Measurements from ENCODE around the gene BORCS6. TPM values are rescaled to one million over a fixed set of nuclear protein-coding genes. Genes with fewer than 3 reads are reported as not detected.

Gene BORCS6
- total RNA-seq, 1 experiment from 2014 or later: 9.3 TPM

DNA sequence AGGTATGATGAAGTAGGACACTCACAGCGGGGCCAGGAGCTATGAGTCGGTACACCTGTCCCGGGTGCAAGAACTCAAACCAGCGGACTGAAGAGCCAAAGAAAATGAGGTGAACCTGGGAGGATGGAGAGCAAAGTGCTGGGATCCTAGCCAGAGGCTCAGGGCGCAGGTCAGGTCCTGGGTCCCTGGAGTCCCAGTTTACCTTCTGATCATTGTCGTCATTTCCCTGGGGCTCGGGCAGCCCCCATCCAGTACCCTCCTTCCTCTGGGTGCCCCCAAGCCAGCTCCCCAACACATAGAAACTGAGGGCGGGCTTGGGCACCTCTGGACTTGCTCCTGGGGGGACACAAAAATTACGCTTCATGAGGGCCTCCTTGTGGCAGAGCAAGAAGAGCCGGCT lies 41.7 kb upstream of the BORCS6 start:
- POLR2A ChIA-PET: no interaction called here
- no TSS peak for BruUV-seq (replicated peaks)
- TF ChIP-seq, protein P1, sequence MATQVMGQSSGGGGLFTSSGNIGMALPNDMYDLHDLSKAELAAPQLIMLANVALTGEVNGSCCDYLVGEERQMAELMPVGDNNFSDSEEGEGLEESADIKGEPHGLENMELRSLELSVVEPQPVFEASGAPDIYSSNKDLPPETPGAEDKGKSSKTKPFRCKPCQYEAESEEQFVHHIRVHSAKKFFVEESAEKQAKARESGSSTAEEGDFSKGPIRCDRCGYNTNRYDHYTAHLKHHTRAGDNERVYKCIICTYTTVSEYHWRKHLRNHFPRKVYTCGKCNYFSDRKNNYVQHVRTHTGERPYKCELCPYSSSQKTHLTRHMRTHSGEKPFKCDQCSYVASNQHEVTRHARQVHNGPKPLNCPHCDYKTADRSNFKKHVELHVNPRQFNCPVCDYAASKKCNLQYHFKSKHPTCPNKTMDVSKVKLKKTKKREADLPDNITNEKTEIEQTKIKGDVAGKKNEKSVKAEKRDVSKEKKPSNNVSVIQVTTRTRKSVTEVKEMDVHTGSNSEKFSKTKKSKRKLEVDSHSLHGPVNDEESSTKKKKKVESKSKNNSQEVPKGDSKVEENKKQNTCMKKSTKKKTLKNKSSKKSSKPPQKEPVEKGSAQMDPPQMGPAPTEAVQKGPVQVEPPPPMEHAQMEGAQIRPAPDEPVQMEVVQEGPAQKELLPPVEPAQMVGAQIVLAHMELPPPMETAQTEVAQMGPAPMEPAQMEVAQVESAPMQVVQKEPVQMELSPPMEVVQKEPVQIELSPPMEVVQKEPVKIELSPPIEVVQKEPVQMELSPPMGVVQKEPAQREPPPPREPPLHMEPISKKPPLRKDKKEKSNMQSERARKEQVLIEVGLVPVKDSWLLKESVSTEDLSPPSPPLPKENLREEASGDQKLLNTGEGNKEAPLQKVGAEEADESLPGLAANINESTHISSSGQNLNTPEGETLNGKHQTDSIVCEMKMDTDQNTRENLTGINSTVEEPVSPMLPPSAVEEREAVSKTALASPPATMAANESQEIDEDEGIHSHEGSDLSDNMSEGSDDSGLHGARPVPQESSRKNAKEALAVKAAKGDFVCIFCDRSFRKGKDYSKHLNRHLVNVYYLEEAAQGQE (IDR thresholded peaks at IDR 0.05; ENCODE audit: insufficient read depth in 1 of 2, low read depth in 2 of 2, low read length in 1 of 2): no peak
- TF ChIP-seq POLR2AphosphoS5 (IDR thresholded peaks at IDR 0.05; ENCODE audit: low read depth, low read length) (no peak), SIN3A (IDR thresholded peaks at IDR 0.05; ENCODE audit: borderline replicate concordance, insufficient read depth, low read depth, low read length) (no peak), TCF7L2 (IDR thresholded peaks at IDR 0.05; ENCODE audit: low read depth, low read length) (no peak)
- TF ChIP-seq, protein P2, sequence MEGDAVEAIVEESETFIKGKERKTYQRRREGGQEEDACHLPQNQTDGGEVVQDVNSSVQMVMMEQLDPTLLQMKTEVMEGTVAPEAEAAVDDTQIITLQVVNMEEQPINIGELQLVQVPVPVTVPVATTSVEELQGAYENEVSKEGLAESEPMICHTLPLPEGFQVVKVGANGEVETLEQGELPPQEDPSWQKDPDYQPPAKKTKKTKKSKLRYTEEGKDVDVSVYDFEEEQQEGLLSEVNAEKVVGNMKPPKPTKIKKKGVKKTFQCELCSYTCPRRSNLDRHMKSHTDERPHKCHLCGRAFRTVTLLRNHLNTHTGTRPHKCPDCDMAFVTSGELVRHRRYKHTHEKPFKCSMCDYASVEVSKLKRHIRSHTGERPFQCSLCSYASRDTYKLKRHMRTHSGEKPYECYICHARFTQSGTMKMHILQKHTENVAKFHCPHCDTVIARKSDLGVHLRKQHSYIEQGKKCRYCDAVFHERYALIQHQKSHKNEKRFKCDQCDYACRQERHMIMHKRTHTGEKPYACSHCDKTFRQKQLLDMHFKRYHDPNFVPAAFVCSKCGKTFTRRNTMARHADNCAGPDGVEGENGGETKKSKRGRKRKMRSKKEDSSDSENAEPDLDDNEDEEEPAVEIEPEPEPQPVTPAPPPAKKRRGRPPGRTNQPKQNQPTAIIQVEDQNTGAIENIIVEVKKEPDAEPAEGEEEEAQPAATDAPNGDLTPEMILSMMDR (IDR thresholded peaks at IDR 0.05): no peak
- H3K9me3 ChIP-seq (ENCODE audit: control insufficient read depth, insufficient read depth, low read depth, low read length): no peaks in the 10 kb centered on the region
- in situ Hi-C loops (cut with HindIII; ENCODE audit: low pct_unique_long_range_greater_than_20kb, low sequenced_read_pairs): no loop called here
- no peak overlapping the region for H3K27ac ChIP-seq (ENCODE audit: low read length)
- no peak overlapping the region for H3K4me3 ChIP-seq (ENCODE audit: low read depth in 2 of 2, low read length in 2 of 2)
- CTCF ChIA-PET: no interaction called here
- DNase-seq (ENCODE audit: low read depth, low spot score): no peak
- no peaks in the 10 kb centered on the region for H3K27me3 ChIP-seq (ENCODE audit: control insufficient read depth, insufficient read depth, low read length)
- peaks cover 9% of the 10 kb centered on the region for H3K36me3 ChIP-seq (ENCODE audit: control insufficient read depth, insufficient read depth, low read length)
- ATAC-seq: no peak
- peaks cover 5% of the 10 kb centered on the region; the same call in 1 of the 2 replicates for H3K4me1 ChIP-seq (ENCODE audit: control insufficient read depth, insufficient read depth, low read length)
- intact Hi-C loops (cut with micrococcal nuclease; ENCODE audit: unreplicated experiment): no loop called here

DNA sequence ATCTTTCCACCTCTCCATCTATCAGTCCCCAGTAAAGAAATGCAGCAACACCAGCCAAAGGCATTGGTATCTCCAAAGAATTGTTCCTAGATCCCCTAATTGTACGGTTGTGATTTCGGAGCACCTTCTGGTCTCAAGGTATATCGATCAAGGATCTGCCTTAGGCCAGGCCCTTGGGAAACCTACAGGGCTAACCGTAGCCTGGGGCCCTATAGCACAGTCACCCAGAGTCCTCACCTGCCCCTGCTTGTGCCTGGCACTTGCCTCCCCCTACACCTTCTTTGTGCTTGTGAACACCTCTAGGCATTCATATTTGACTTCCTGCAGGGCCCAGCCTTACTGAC lies 37.2 kb upstream of the BORCS6 start:
- TF ChIP-seq, protein P2 (IDR thresholded peaks at IDR 0.05): no peak
- TF ChIP-seq TCF7L2 (IDR thresholded peaks at IDR 0.05; ENCODE audit: low read depth, low read length): no peak
- TF ChIP-seq POLR2AphosphoS5 (IDR thresholded peaks at IDR 0.05; ENCODE audit: low read depth, low read length): no peak
- TF ChIP-seq SIN3A (IDR thresholded peaks at IDR 0.05; ENCODE audit: borderline replicate concordance, insufficient read depth, low read depth, low read length): 0 out of 2 replicates have a peak, but pooled peaks have one; percentile 6
- ChIA-PET POLR2A (no interaction called here), CTCF (no interaction called here)
- Histone ChIP-seq H3K27ac (ENCODE audit: low read length) (peak overlapping the region; percentile 93), H3K4me3 (ENCODE audit: low read depth in 2 of 2, low read length in 2 of 2) (peak overlapping the region; percentile 49 to 54), H3K9me3 (ENCODE audit: control insufficient read depth, insufficient read depth, low read depth, low read length) (no peaks in the 10 kb centered on the region), H3K36me3 (ENCODE audit: control insufficient read depth, insufficient read depth, low read length) (peaks cover 2% of the 10 kb centered on the region), H3K27me3 (ENCODE audit: control insufficient read depth, insufficient read depth, low read length) (no peaks in the 10 kb centered on the region), H3K4me1 (ENCODE audit: control insufficient read depth, insufficient read depth, low read length) (peaks cover 16% of the 10 kb centered on the region)
- intact Hi-C loops (cut with micrococcal nuclease; ENCODE audit: unreplicated experiment) (loop anchor here (10.0 kb wide), 1 partner anchor 102 kb away; the partner anchor contains the start of gene HES7), in situ Hi-C loops (cut with HindIII; ENCODE audit: low pct_unique_long_range_greater_than_20kb, low sequenced_read_pairs) (no loop called here)
- TSS peak; percentile 64 for BruUV-seq (replicated peaks)
- ATAC-seq: no peak
- DNase-seq (ENCODE audit: low read depth, low spot score): no peak

Data from Panc1 (cell line).